T-cell (primary cell): ENCODE data around the gene EDN1. TPM values are rescaled to one million over a fixed set of nuclear protein-coding genes. Genes with fewer than 3 reads are reported as not detected.

Source experiments
- ATAC-seq, 4 experiments: fragments of 200-7000 bp in 3 of 4; fragments of 150-1000 bp in 1 of 4; cut with Tn5 transposase; replicated peaks in 1 of 4; 1 replicate in 3 of 4; 2 replicates in 1 of 4; pipeline ENCODE4 v1.10.0; 2021; ENCODE audit warnings: moderate library complexity in 3 of 4, mild to moderate bottlenecking in 2 of 4, moderate number of reproducible peaks in 1 of 4
- CTCF ChIA-PET, 2 donors: fragments of 300-600 bp; sonication (Branson Sonifier 250); formaldehyde crosslinking; loops; one replicate each; lab custom pipeline; 2022; ENCODE audit warnings: antibody characterized with exemption in 2 of 2; lab: Charles Lee
- POLR2A ChIA-PET, 2 donors: fragments of 300-600 bp; sonication (Branson Sonifier 250); formaldehyde crosslinking; loops; one replicate each; lab custom pipeline; 2022; ENCODE audit warnings: antibody characterized with exemption in 2 of 2; lab: Charles Lee
- DNase-seq, 35 experiments: peaks; one replicate each; pipeline versions ENCODE4 v3.0.0 to v3.0.0-alpha.2; 2013 to 2023
- H3K27ac ChIP-seq: one replicate; pipeline ENCODE4 v1.5.1; 2013; ENCODE audit warnings: low read length
- H3K27me3 ChIP-seq, 2 experiments: replicated peaks in 1 of 2; 1 replicate in 1 of 2; 2 replicates in 1 of 2; pipeline versions ENCODE4 v1.6.1 to v1.7.0; 2013; ENCODE audit warnings: low read length in 1 of 2, mixed read lengths in 1 of 2; ENCODE audit not compliant: control insufficient read depth in 2 of 2, insufficient read depth in 2 of 2; ENCODE audit errors: extremely low read depth in 1 of 2
- H3K36me3 ChIP-seq, 2 donors: 1 replicate in 1 of 2; 2 replicates in 1 of 2; pipeline versions ENCODE4 v1.6.1 to v1.7.0; 2013; ENCODE audit warnings: low read length in 1 of 2; ENCODE audit not compliant: control insufficient read depth in 2 of 2, insufficient read depth in 1 of 2; ENCODE audit errors: extremely low read depth in 1 of 2
- H3K4me1 ChIP-seq, 2 experiments: 1 replicate in 1 of 2; 2 replicates in 1 of 2; pipeline versions ENCODE4 v1.6.1 to v1.7.0; 2013; ENCODE audit warnings: low read length in 2 of 2, mixed read lengths in 1 of 2; ENCODE audit not compliant: insufficient read depth in 2 of 2, control insufficient read depth in 1 of 2; ENCODE audit errors: extremely low read depth in 1 of 2
- H3K4me3 ChIP-seq, 2 donors: 1 replicate in 1 of 2; 2 replicates in 1 of 2; pipeline versions ENCODE4 v1.5.1 to v1.7.0; 2013; ENCODE audit warnings: mild to moderate bottlenecking in 2 of 2, low read length in 1 of 2, moderate library complexity in 1 of 2; ENCODE audit not compliant: control insufficient read depth in 1 of 2; ENCODE audit errors: extremely low read depth in 1 of 2
- H3K9me3 ChIP-seq: 2 replicates; pipeline ENCODE4 v1.7.0; 2013
- H3K27ac Mint-ChIP-seq, 2 donors: one replicate each; pipeline ENCODE4 v1.8.0; 2020 to 2021; ENCODE audit warnings: mild to moderate bottlenecking in 2 of 2, mixed read lengths in 2 of 2
- H3K27me3 Mint-ChIP-seq, 2 donors: one replicate each; pipeline ENCODE4 v1.8.0; 2021 to 2022; ENCODE audit warnings: mixed read lengths in 2 of 2
- H3K36me3 Mint-ChIP-seq: one replicate; pipeline ENCODE4 v1.8.0; 2021; ENCODE audit warnings: mixed read lengths
- H3K4me1 Mint-ChIP-seq, 3 donors: one replicate each; pipeline ENCODE4 v1.8.0; 2020 to 2022; ENCODE audit warnings: mixed read lengths in 3 of 3, mild to moderate bottlenecking in 1 of 3
- H3K4me3 Mint-ChIP-seq, 3 donors: one replicate each; pipeline ENCODE4 v1.8.0; 2020 to 2022; ENCODE audit warnings: mild to moderate bottlenecking in 3 of 3, mixed read lengths in 3 of 3, moderate library complexity in 3 of 3
- H3K9me3 Mint-ChIP-seq, 3 donors: one replicate each; pipeline ENCODE4 v1.8.0; 2020 to 2022; ENCODE audit warnings: mixed read lengths in 3 of 3
- WGBS: methylation state at CpG from one replicate; pipeline ENCODE4 v1.1.5; 2013; ENCODE audit warnings: missing lambda C conversion rate; ENCODE audit not compliant: insufficient coverage; 5-methylcytosine and 5-hydroxymethylcytosine counted together
- total RNA-seq, 35 experiments: library from RNA in 6 of 35; stranded (reverse) in 6 of 35; fragments of 120-200 nt in 1 of 35; gene quantifications; one replicate each; pipeline versions ENCODE4 v1.2.1 to v1.2.4 and lab custom pipeline; 2013 to 2026

EDN1 gene
- total RNA-seq, 5 donors from 2014 or later (not counting 1 experiment from before 2014, with no cell fraction given) = 0.44 to 1.2 (median 0.79) TPM

DNA sequence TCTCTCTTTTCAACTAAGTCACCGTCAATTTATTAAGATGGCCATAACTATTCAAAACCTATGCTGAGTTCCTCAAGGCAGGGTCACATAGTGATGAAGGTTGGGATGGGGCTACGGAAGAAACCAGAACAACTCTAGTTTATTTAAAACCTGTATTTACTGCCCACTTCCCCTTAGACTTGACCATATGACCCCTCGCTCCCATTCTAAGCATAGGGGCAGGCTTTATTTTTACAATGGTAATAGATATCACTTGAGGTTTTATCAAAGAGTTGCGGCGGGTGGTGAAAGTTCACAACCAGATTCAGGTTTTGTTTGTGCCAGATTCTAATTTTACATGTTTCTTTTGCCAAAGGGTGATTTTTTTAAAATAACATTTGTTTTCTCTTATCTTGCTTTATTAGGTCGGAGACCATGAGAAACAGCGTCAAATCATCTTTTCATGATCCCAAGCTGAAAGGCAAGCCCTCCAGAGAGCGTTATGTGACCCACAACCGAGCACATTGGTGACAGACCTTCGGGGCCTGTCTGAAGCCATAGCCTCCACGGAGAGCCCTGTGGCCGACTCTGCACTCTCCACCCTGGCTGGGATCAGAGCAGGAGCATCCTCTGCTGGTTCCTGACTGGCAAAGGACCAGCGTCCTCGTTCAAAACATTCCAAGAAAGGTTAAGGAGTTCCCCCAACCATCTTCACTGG is 5.5 kb downstream of the EDN1 start:
- ChIA-PET POLR2A (no interaction called here), CTCF (no interaction called here)
- peaks cover under 1 to 2% (median under 1%) of the 10 kb centered on the region in 3 donors for H3K4me1 Mint-ChIP-seq
- peaks cover 4% of the 10 kb centered on the region for H3K36me3 Mint-ChIP-seq
- 82% methylated on average over 7 of the region's 14 CpGs for WGBS
- no peak overlapping the region for H3K4me3 Mint-ChIP-seq
- H3K4me1 ChIP-seq = no peaks in the 10 kb centered on the region
- H3K27ac Mint-ChIP-seq = no peak overlapping the region
- H3K27ac ChIP-seq = no peak overlapping the region
- no peaks in the 10 kb centered on the region for H3K36me3 ChIP-seq
- DNase-seq (no peak), ATAC-seq (no peak)
- no peak overlapping the region for H3K4me3 ChIP-seq
- H3K9me3 ChIP-seq = no peaks in the 10 kb centered on the region
- H3K27me3 ChIP-seq = peaks cover 5 to 18% of the 10 kb centered on the region in 2 experiments
- H3K27me3 Mint-ChIP-seq = peaks cover 23 to 25% of the 10 kb centered on the region in 2 donors
- no peaks in the 10 kb centered on the region for H3K9me3 Mint-ChIP-seq

DNA sequence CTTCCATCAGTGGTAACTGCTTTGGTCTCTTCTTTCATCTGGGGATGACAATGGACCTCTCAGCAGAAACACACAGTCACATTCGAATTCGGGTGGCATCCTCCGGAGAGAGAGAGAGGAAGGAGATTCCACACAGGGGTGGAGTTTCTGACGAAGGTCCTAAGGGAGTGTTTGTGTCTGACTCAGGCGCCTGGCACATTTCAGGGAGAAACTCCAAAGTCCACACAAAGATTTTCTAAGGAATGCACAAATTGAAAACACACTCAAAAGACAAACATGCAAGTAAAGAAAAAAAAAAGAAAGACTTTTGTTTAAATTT is 6.1 kb downstream of the EDN1 start:
- Histone ChIP-seq H3K36me3 (no peaks in the 10 kb centered on the region), H3K27me3 (peaks cover 5 to 15% of the 10 kb centered on the region in 2 experiments), H3K9me3 (no peaks in the 10 kb centered on the region), H3K4me1 (no peaks in the 10 kb centered on the region), H3K27ac (no peak overlapping the region), H3K4me3 (no peak overlapping the region)
- ATAC-seq = no peak
- peaks cover 4% of the 10 kb centered on the region for H3K36me3 Mint-ChIP-seq
- POLR2A ChIA-PET = no interaction called here
- no peaks in the 10 kb centered on the region for H3K9me3 Mint-ChIP-seq
- no peak overlapping the region for H3K27ac Mint-ChIP-seq
- no peak overlapping the region for H3K4me3 Mint-ChIP-seq
- WGBS = no CpG with 5 or more reads among the region's 5 CpGs
- DNase-seq = no peak
- no peaks in the 10 kb centered on the region for H3K4me1 Mint-ChIP-seq
- CTCF ChIA-PET = no interaction called here
- H3K27me3 Mint-ChIP-seq = peaks cover 22 to 24% of the 10 kb centered on the region in 2 donors

DNA sequence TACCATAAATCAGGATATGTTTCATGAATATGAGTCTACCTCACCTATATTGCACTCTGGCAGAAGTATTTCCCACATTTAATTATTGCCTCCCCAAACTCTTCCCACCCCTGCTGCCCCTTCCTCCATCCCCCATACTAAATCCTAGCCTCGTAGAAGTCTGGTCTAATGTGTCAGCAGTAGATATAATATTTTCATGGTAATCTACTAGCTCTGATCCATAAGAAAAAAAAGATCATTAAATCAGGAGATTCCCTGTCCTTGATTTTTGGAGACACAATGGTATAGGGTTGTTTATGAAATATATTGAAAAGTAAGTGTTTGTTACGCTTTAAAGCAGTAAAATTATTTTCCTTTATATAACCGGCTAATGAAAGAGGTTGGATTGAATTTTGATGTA is 6.4 kb downstream of the EDN1 start:
- no peak overlapping the region for H3K4me3 Mint-ChIP-seq
- no peaks in the 10 kb centered on the region for H3K36me3 ChIP-seq
- no peak overlapping the region for H3K27ac Mint-ChIP-seq
- H3K4me1 ChIP-seq = no peaks in the 10 kb centered on the region
- H3K9me3 Mint-ChIP-seq = no peaks in the 10 kb centered on the region
- CTCF ChIA-PET = no interaction called here
- DNase-seq (no peak), ATAC-seq (no peak)
- H3K36me3 Mint-ChIP-seq = peaks cover 4% of the 10 kb centered on the region
- H3K9me3 ChIP-seq = no peaks in the 10 kb centered on the region
- POLR2A ChIA-PET = no interaction called here
- peaks cover 18 to 22% of the 10 kb centered on the region in 2 donors for H3K27me3 Mint-ChIP-seq
- H3K27ac ChIP-seq = no peak overlapping the region
- no peak overlapping the region for H3K4me3 ChIP-seq
- peaks cover 5 to 11% of the 10 kb centered on the region in 2 experiments for H3K27me3 ChIP-seq
- H3K4me1 Mint-ChIP-seq = no peaks in the 10 kb centered on the region
- no CpG with 5 or more reads among the region's 3 CpGs for WGBS

DNA sequence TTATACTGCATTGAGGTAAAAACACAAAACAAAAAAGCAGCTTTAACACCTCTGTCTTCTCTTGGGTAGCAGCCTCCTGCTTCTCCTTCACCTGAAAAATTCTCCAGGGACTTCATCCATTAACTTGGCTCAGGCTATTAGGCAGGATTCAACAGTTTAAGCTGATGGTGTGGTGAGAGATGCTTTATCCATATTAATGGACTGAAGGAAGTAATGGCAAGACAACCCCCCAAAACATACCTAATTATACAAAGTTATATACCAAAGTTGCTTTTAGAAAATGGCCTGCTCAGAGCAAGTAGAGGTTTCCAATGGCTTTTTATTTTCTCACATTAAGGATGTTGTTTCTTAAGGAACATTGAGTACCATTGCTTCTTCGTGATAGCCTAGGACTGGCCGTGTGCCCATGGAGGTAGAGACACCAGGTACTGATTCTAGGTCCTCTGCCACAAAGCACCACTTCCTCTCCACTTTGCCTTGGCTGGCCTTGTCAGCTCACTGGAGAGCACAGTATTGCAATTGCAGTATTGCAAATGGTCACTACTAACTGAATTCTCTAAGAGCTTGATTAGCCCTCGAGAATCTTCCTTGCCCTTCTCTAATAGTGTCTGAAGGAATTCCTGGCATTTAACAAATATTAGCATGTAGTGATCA is 7.3 kb downstream of the EDN1 start:
- Mint-ChIP-seq H3K27ac (no peak overlapping the region), H3K27me3 (peaks cover 9 to 18% of the 10 kb centered on the region in 2 donors), H3K4me1 (no peaks in the 10 kb centered on the region), H3K9me3 (no peaks in the 10 kb centered on the region), H3K36me3 (peaks cover 4% of the 10 kb centered on the region), H3K4me3 (no peak overlapping the region)
- ChIA-PET POLR2A (no interaction called here), CTCF (no interaction called here)
- ATAC-seq = no peak
- 58% methylated on average over 2 of the region's 3 CpGs for WGBS
- Histone ChIP-seq H3K27me3 (peaks cover 2% of the 10 kb centered on the region in 2 experiments), H3K9me3 (no peaks in the 10 kb centered on the region), H3K4me3 (no peak overlapping the region), H3K4me1 (no peaks in the 10 kb centered on the region), H3K27ac (no peak overlapping the region), H3K36me3 (no peaks in the 10 kb centered on the region)
- DNase-seq = no peak

DNA sequence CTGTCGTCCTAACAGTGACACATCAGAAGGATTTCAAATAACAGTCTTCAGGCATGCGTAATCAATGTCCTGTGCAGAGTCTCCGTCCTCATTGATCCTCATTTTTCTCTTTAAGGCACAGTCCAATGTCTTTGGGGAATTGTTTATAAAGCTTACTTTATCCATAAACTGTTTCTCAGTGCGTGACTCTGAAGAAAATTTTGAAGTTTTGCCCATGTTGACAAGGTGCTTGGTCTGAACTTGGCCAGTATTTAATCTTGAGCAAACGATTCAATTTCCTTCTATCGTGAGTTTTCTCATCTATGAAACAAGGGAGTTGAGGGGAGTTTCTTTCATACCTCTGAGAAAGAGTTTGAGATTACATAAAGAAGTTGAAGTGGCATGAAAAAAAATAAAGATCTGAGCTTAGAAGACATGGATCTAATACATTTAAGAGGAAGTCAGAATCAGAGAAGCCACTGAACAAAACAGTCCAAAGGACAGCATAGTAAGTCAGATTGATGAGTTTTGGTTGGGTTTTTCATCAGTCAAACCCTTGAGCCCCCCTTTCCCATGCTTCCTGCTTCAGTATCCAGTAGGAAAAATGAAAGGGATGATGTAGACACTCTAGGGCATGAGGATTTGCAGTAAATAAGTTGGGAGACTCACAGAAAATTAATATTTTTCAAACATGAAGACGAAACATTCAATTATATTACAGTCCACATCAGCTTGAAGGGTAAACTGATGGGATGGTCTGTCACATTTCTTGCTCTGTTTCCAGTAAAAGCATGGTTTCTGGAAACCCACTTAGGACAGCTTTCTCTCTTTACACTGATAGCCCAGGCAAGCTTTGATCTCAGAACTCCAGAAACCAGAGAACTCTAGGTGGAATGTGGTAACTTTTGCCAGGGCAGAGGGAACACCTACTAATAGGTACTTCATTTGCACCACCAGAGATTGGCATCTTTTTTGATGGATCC is 8.1 kb downstream of the EDN1 start:
- H3K4me1 Mint-ChIP-seq = no peaks in the 10 kb centered on the region
- H3K4me3 ChIP-seq = no peak overlapping the region
- WGBS = no CpG with 5 or more reads among the region's 7 CpGs
- CTCF ChIA-PET = interaction anchor here in 1 of 2 donors (1.1 kb wide), 1 partner anchor 8 kb away, joined by 3 read pairs; the partner anchor contains the start of gene EDN1
- H3K27me3 Mint-ChIP-seq = peaks cover 2 to 10% of the 10 kb centered on the region in 2 donors
- H3K36me3 ChIP-seq = no peaks in the 10 kb centered on the region
- DNase-seq = no peak
- no peak overlapping the region for H3K27ac Mint-ChIP-seq
- no peak overlapping the region for H3K4me3 Mint-ChIP-seq
- H3K4me1 ChIP-seq = no peaks in the 10 kb centered on the region
- POLR2A ChIA-PET = no interaction called here
- no peak overlapping the region for H3K27ac ChIP-seq
- H3K9me3 ChIP-seq = no peaks in the 10 kb centered on the region
- H3K27me3 ChIP-seq = no peaks in the 10 kb centered on the region
- ATAC-seq = no peak
- H3K36me3 Mint-ChIP-seq = peaks cover 4% of the 10 kb centered on the region
- H3K9me3 Mint-ChIP-seq = no peaks in the 10 kb centered on the region

DNA sequence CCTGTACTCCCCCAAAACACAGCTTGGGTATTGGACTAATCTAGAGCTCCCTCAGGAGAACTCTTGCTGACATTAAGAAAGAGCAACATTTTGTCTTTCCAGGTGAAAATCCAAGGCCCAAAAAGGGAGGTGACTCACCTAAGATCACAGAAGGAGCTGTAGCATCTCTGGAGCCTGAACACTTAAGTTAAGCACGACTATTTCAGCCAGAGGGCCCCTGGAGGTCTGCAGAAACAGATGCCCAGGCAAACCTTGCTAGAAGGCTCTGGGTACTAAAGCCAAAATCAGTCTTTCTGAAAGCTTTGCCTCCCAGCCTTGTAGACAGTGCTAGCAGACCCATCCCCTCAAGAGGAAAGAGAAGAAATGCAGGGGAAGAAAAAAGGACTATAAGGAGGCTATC is 8.8 kb downstream of the EDN1 start:
- Histone ChIP-seq H3K27me3 (no peaks in the 10 kb centered on the region), H3K4me3 (no peak overlapping the region), H3K27ac (no peak overlapping the region), H3K9me3 (no peaks in the 10 kb centered on the region), H3K4me1 (no peaks in the 10 kb centered on the region), H3K36me3 (no peaks in the 10 kb centered on the region)
- WGBS = 43% methylated on average over 1 of the region's 1 CpG
- Mint-ChIP-seq H3K27ac (no peak overlapping the region), H3K27me3 (peaks cover 5 to 7% of the 10 kb centered on the region in 2 donors), H3K36me3 (peaks cover 4% of the 10 kb centered on the region), H3K4me1 (no peaks in the 10 kb centered on the region), H3K9me3 (no peaks in the 10 kb centered on the region), H3K4me3 (no peak overlapping the region)
- CTCF ChIA-PET = interaction anchor here in 1 of 2 donors (1.1 kb wide), 1 partner anchor 9 kb away, joined by 3 read pairs; the partner anchor contains the start of gene EDN1
- DNase-seq = no peak
- POLR2A ChIA-PET = no interaction called here
- no peak for ATAC-seq
